Cardiac septum (tissue), 1 donor: Measurements from ENCODE around the gene SURF4. TPM values are rescaled to one million over a fixed set of nuclear protein-coding genes. Genes with fewer than 3 reads are reported as not detected.

Experiments used
- DNase-seq: peaks from one replicate; pipeline ENCODE4 v3.0.0-alpha.2; 2020; ENCODE audit warnings: low spot score
- intact Hi-C: fragments of 100-400 bp; cut with DNase I; formaldehyde crosslinking; loops from one replicate; pipeline ENCODE4 v1.14.0; 2022
- long read RNA-seq: library from polyadenylated mRNA; unstranded; transcript quantifications from one replicate; pipeline ENCODE4 v2.0.0, GENCODE V29; 2021
- total RNA-seq: library from RNA; stranded (reverse); fragmentation: NEBNext Ultra II Directional; extraction: Animal tissue kit (Norgen Biotek cat#: 25700); gene quantifications from one replicate; pipeline ENCODE4 v1.2.1, GENCODE V29; 2021
- donor health status: DM: no; HTN: no; CAD: no.

The SURF4 gene
- 80.2 TPM for total RNA-seq
- long read RNA-seq, transcript SURF4-202 (6 exons, 2,984 nt), result major isoform, 177 of 213 reads
- long read RNA-seq, partial matches to known transcripts, result 5 of 213 reads
- long read RNA-seq, other reads (novel, unspliced or antisense), result 30 of 213 reads

DNA sequence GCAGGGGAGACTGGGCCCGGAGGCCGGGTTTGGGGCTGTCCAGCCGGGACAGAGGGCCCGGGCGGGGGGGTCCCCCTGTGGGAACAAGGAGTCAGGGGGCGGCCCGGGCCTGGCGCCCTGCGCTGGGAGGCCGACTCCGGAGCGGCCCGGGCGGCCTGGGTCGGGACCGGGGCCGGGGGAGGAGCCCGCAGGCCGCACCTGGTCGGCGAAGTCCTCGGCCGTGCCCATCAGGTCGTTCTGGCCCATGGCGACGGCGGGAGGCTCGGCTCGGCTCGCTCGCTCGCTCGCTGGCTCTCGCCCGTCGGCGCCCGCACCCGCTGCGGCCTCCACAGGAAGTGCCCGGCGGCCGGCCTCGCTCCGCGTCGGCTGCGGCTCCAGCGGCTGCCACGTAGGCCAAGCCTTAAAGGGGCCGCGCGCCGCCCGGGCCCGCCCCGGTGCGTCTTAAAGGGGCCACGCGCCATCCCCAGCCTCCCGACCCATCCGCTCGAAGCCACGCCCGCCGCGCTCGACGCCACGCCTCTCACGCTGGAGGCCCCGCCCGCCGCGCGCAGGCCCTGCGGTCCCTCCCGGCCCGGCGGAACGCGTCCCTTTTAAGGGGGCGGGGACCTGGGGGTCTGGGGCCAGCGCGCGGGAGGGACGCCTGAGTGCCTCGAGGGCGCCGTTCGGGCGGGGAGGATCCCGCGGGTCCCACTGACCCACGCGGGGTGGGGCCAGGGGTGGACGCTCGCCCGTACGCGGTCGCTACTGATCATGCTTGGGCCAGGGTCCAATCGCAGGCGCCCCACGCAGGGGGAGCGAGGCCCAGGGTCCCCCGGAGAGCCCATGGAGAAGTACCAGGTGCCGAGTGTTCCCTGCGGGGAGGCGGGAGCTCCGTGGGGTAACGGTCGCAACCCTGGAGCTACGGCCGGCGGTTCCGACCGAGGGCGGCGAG, at the start of gene SURF4, which contains the start of gene STKLD1:
Gene SURF4 (minus strand): TSS at position 337 of the 931 bp plus-strand sequence. CDS start 91 bp downstream, at position 246.
Gene STKLD1 (plus strand): TSS at position 643 of the 931 bp plus-strand sequence. CDS start 108 bp downstream, at position 751.
- intact Hi-C loops, result loop anchor here (1.0 kb wide), 2 partner anchors 28 to 40 kb away; partner anchors contain the start of genes MED22, RPL7A and SURF6
- DNase-seq, result peak; percentile 98

DNA sequence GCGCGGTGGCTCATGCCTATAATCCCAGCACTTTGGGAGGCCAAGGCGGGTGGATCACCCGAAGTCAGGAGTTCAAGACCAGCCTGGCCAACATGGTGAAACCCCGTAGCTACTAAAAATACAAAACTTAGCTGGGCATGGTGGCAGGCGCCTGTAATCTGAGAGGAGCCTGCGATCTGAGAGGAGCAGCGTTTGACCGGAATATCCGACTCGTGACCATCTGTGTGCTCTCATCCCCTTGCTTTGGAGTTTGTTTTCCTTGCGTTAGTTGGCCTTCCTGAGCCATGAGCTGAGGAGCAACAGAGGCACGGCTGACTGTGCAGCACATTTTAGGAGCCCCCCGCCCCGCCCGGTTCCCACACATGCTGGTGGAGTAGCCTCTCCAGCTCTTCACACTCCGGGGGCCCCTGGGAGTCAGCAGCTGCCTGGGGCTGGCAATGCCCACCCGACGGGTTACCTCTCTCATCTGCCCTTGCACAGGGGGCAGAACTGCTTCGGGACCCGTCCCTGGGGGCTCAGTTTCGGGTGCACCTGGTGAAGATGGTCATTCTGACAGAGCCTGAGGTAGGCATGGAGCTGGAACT, 49.3 kb upstream of the SURF4 start:
- intact Hi-C loops, result no loop called here
- DNase-seq, result no peak

DNA sequence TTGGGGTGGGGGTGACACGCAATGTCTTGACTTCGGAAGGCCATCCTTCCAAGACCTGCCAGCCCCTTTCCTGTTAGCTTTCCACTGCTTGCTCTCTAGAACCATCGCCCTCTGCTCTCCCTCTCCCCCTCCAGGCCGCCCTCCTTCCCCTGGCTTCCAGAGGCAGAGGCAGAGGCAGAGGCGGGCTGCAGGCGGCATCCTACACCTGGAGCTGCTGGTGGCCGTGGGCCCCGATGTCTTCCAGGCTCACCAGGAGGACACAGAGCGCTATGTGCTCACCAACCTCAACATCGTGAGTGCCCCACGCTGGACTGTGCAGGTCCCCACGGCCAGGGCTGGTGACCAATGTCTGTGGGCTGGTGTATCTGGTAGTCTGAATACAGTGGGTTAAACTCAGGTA, 48.3 kb upstream of the SURF4 start:
- no peak for DNase-seq
- intact Hi-C loops, result loop anchor here (5.0 kb wide), 1 partner anchor 53 kb away; the partner anchor contains the start of gene SLC2A6

DNA sequence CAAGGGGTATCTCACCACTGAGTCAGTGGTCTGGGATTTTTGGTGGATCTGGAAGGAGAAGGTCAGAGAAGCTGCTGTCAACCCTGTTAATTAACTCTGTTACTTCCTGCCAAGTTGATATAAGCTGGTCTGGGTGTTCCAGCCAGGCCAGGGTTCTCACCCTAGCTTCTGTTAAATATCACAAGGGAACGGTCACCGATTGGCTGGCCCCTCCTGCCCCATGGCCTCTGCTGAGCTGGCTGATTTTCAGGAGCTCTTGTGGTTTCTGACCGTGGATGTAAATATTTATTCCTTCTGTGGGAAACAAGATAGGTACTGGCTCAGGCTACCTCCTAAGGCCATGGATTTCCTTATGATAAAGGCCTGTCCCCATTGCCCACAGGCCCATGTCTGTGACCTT, 47.4 kb upstream of the SURF4 start:
- intact Hi-C loops, result loop anchor here (5.0 kb wide), 1 partner anchor 54 kb away; the partner anchor contains the start of gene SLC2A6
- DNase-seq, result no peak

DNA sequence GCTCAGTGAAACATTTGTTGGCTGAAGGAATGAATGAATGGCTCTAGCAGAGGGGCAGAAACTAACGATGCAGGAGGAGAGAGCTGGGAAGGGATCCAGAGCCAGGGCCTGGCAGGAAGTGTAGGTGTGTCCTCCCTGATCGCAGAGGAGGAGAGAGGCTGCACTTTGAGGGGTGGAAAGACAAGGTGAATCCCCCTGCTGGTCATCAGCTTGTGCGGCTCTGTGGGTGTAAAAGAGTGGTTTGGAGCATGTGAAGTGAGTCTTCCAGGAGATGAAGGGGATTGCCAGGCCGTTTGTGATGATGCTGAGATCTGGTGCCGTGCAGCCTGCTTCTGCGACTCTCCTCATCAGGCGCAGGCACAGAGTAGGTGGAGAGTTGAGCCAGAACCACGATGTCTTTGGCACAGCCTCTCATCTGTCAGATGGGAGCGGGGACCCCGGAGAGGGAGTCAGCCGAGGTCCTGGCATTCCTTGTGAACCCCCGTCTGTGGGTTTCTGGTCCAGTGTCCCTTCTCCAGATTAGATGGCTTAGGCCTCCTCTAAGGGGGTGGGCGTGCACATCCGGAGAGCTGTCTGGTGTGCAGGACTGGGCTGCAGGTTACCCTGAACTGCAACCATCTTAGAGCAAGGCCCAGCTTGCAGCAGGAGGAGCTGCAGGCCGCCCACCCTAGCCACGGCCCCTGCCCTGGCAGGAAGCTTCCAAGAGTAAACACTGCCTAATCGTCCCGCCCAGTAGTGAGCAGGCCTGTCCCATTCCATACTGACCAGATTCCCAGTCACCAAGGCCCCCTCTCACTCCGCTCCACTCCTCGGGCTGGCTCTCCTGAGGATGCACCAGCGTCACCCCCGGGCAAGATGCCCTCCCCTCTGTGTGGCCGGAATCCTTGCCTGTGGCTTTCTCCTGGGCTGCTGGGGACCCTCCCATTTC, 46.0 kb upstream of the SURF4 start, which contains the start of gene ADAMTS13:
Gene ADAMTS13 (plus strand): TSS at position 753 of the 928 bp plus-strand sequence. CDS start 77 bp downstream, at position 830.
- no peak for DNase-seq
- intact Hi-C loops, result loop anchor here (5.0 kb wide), 1 partner anchor 55 kb away; the partner anchor contains the start of gene SLC2A6

DNA sequence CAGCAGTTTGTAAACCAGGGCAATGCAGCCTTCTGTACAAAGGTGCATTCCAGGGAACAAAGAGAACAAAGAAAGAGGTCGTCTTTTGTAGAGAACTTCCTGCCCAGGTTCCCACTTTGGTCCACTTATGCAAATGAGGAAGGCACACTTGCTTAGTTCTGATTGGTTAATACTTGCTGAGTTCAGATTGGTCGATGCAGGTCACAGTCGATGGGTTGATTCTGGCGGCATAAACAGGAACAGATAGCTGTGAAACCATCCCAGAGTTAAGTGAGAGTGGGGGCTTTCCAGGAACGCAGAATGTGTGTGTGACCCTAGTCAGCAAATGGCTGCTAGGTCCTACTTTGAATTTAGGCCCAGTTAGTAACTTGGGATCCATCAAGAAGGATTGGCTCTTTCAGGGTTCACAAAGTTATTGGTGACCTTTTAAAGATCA, 44.5 kb upstream of the SURF4 start:
- intact Hi-C loops, result loop anchor here (5.0 kb wide), 1 partner anchor 57 kb away; the partner anchor contains the start of gene SLC2A6
- DNase-seq, result no peak

DNA sequence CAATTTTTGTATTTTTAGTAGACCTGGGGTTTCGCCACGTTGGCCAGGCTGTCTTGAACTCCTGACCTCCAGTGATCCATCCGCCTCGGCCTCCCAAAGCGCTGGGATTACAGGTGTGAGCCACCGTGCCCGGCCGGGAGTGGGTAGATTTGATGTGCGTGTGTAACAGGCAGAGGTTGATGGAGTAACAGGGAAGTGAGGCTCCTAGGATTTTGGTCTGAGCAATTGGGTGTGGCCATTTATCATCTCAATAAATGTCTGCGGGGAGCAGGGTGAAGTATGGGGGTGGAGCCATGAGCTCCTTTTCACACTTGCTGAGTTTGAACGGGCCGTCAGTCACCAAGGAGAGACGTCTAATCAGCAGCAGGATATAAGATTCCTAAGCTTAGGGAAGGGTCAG, 43.1 kb upstream of the SURF4 start:
- DNase-seq, result no peak
- intact Hi-C loops, result loop anchor here (5.0 kb wide), 3 partner anchors 38 to 82 kb away; partner anchors contain the start of genes CACFD1 and SURF6

DNA sequence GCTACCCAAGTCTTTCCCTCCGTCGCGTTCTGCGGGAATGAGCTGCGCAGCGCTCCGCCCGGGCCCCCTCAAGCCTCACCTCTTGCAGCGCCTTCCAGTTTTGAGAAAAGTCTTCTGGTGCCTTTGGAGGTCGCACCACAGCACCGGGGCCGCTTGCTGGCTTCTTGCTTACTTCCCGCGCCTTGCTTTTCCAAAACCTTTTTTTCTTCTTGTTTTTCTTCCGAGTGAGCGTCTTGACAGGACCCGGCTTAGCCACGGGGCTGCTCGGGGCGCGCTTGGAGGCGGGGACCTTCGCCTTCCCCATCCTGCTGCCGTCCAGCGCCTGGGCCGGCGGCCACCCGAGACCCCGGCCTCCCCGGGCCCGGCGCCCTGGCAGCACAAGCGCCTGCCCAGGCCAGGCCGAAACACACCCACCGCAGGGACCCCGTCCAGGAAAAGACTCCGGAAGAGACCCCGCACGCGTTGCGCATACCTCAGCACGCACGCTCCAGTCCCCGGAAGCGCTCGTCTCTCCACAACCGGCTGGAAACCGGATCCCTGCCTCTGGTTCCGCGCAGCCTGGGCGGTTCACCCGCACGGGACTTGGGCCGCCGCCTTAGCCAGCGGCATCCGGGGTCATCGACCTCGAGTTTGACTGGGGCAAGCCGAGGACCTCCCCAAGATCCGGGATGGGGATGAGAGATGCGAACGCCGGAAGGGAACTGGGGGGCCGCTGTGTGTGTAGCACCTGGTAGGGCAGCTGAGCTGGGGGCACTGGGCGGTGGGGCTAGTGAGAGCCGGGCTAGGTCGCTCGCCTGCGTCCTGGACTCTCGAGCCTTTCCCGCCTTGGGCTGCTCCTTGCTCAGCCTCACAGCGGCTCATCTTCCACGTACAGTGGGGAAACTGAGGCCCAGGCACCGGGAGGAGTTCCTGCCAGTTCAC, 41.9 kb upstream of the SURF4 start, which contains the start of gene REXO4:
Gene REXO4 (minus strand): TSS at position 470 of the 921 bp plus-strand sequence. CDS start 166 bp downstream, at position 304.
- peak; percentile 86 for DNase-seq
- intact Hi-C loops, result loop anchor here (5.0 kb wide), 3 partner anchors 40 to 80 kb away; partner anchors contain the start of genes CACFD1 and SURF6

DNA sequence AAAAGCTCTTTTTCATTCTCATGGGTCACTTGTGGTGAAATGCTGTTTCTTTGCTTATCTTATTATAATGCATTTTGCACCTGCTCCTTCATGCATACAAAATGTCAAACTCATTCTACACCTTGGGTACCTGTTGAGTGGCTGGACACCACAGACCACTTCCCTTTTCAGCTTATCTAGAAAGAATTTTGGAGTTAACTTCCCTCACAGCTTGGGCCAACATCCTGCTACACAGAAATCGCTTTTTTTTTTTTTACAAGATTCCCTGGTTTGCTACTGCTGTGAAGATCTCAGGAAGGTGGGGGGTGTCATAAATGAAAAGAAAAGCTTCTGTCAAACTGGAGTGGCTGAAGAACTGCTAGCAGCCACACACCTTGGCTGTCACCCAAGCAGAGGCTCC, 39.3 kb upstream of the SURF4 start:
- intact Hi-C loops, result loop anchor here (5.0 kb wide), 3 partner anchors 42 to 78 kb away; partner anchors contain the start of genes CACFD1 and SURF6
- no peak for DNase-seq

DNA sequence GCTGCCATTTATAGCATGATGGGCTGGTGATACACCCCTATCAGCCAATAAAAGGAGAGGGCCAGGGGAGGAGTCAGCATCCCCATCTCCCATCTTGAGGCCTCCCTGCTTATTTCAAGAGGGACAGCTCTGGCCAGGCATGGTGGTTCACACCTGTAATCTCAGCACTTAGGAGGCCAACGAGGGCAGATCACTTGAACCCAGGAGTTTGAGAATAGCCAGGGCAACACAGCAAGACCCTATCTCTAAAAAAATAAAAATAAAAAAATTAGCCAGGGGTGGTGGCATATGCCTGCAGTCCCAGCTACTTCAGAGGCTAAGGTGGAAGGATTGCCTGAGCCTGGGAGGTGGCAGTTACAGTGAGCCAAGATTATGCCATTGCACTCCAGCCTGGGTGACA, 32.2 kb upstream of the SURF4 start:
- intact Hi-C loops, result loop anchor here (10.0 kb wide), 1 partner anchor 317 kb away; no protein-coding TSS in a partner anchor
- no peak for DNase-seq

DNA sequence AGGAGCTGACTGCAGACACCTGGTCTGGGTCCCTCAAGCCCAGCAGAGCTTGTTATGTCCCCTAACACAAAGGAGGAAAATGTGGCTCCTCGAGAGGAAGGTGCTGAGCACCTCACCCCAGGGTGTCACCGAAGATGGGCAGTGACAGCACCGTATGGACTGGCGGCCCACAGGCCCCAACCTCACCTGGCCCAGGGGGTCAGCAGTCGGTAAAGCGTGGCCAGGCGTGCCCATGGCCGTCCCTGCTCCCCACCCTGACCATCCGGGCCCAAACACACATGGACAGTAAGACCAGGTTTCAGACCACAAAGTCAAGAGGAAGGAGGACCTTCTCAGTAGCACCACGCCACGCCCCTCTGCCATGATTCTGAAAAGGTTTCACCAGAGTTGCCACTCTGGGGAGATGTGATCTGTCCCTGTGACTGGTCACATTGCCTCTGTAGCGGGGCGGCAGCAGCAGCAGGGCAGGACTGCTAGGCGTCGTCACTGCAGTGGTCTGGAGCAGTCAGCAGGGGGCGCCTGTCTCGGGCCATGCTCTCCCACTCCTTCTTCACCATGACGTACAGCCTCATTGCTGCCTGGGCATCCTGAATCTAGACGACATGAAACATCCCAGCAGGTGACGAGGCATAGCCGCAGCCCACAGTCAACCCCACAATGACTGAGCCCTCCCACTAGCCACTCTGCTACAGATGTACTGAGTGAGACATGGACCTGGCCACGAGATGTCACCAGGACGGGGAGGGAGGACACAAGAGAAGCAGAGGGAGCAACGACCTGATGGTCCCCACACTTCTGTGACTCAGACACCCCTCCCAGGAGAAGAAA, 30.8 kb upstream of the SURF4 start:
- intact Hi-C loops, result loop anchor here (1.0 to 10.0 kb wide), 2 partner anchors 80 to 318 kb away; no protein-coding TSS in a partner anchor
- peak; percentile 87 for DNase-seq

DNA sequence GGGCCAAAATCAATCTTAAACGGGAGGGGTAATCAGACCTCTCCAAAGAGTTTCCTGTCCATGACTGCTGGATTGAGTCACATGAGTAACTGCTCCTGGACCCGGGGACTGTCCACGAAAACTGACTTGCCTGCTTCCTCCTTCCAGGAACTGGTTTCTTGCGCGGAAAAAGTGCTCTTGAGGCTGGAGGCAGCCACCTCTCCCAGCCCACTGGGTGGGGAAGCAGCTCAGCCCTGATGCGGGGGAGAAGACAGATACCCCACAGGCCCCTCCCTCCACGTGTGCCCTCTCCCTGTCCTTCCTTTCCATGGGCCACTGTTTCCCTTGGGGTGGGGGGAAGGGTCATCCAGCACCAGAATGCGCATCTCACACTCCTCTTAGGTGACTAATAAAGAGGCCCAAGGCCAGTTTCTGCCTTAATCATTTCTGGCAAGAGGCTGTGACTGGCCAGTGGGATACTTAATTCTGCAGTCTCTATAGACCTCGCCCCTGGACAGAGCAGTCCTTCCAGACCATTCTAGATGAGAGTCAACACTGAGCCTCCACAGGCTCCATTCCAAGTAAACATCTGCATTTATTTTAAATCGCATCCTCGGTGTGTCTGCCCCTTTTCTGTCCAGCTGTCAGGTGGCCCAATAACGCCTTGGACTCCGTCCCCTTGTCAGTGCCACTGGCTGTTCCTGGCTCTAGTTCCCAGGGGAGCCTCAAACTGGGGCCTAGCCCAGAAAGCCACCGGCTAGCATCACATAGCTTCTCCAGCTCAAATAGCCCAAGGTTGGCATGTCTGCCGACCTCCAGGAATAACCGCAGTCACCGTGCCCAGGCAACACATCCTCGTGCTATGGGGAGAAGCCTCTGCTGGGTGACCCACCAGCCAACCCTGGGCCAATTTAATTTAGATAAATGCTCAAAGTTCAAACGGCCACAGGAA, 29.9 kb upstream of the SURF4 start:
- intact Hi-C loops, result loop anchor here (1.0 to 10.0 kb wide), 2 partner anchors 81 to 319 kb away; no protein-coding TSS in a partner anchor
- DNase-seq, result no peak

DNA sequence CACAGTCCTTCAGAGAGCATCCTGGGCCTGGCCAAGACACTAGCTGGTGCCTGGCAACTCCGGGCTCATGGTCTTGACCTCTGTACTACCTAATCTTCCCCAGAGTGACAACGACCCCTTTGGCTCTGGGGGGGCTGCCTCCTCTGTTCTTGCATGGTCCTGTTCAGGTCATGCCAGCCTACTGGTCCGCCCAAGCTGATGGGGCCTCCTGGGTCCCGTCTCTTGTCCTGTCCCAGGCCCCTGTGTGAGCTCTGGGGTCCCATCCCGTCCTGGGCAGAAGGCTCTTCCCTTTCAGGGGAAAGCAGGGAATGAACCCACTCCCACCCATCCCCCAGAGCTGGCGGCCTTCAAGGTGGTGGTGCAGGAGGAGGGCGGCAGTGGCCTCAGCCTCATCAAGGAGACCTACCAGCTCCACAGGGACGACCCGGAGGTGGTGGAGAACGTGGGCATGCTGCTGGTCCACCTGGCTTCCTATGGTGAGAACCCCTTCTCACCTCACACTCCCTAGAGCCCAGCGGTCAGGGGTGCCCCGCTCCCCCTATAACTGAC, 28.7 kb upstream of the SURF4 start:
- intact Hi-C loops, result loop anchor here (10.0 kb wide), 1 partner anchor 320 kb away; no protein-coding TSS in a partner anchor
- DNase-seq, result no peak

DNA sequence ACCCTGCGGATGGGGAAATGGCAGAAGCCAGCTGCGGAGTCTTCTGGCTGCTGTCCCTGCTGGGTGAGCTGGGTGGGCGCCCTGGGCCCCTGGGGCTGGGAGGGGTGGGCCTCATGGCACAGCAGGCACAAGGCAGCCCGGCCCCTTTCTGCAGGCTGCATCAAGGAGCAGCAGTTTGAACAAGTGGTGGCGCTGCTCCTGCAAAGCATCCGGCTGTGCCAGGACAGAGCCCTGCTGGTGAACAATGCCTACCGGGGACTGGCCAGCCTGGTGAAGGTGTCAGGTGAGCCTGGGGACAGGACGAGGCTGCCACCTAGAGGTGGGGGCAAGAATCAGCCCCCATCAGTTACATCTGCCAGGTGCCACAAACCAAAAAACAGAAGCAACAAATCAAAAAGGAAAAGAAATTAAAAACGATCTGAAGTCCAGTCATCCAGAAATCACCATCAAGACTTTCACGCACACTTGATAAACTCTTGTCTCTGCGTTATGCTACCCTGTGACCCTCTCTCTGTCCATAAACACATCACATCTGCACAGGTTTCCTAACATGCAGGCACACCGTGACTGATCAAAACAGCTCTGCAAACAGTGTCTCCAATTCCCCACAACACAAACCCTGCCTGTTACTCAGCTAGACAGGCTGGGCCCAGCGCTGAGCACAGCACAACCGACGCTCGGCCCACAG, 28.1 kb upstream of the SURF4 start:
- no peak for DNase-seq
- intact Hi-C loops, result loop anchor here (10.0 kb wide), 1 partner anchor 321 kb away; no protein-coding TSS in a partner anchor
